C4-2B (cell line): ENCODE data around the gene RPS6KB1.

Experiments
- H3K27ac ChIP-seq: fragments of 450-650 bp; 2 replicates; pipeline ENCODE4 v1.5.1; 2017
- CTCF ChIP-seq: fragments of 450-650 bp; conservative IDR thresholded peaks from 2 replicates; pipeline ENCODE4 v1.5.1; 2017; ENCODE audit warnings: mild to moderate bottlenecking
- ZFX ChIP-seq: fragments of 450-650 bp; IDR thresholded peaks from 2 replicates; pipeline ENCODE4 v1.6.1; 2017

The RPS6KB1 gene

GRCh38 chr17:59892924-59893675, at the start of gene RPS6KB1, which contains the start of gene TUBD1:
Gene RPS6KB1 (plus strand): TSS chr17:59893121. CDS start chr17:59893185, 64 bp downstream.
Gene TUBD1 (minus strand): TSS chr17:59892943. CDS start chr17:59891002, 1,941 bp downstream.
- peak within 1 kb of the TSS; percentile 92 for H3K27ac ChIP-seq

GRCh38 chr17:59844884-59845594, 47.9 kb upstream of the RPS6KB1 start:
- peak overlapping the region; percentile 90 for H3K27ac ChIP-seq
- TF ChIP-seq ZFX (no peak), CTCF (no peak)

More at GRCh38 chr17:59892924-59893675, at the start of gene RPS6KB1, which contains the start of gene TUBD1:
- TF ChIP-seq CTCF: no peak
- peak; percentile 96 for TF ChIP-seq ZFX

- no peak for TF ChIP-seq ZFX
- TF ChIP-seq CTCF: no peak
- peak overlapping the region; percentile 90; the same call in 1 of the 2 replicates for H3K27ac ChIP-seq
These were observed 47.1 kb upstream of the RPS6KB1 start for GRCh38 chr17:59845595-59846393.

GRCh38 chr17:59846394-59847165, 46.3 kb upstream of the RPS6KB1 start:
- TF ChIP-seq CTCF (no peak), ZFX (no peak)
- H3K27ac ChIP-seq: peak overlapping the region; percentile 90

- TF ChIP-seq ZFX: no peak
- no peak for TF ChIP-seq CTCF
- peak overlapping the region; percentile 90 for H3K27ac ChIP-seq
These were observed 44.6 kb upstream of the RPS6KB1 start for GRCh38 chr17:59848385-59848668.

- H3K27ac ChIP-seq: peak overlapping the region; percentile 90
- no peak for TF ChIP-seq CTCF
- no peak for TF ChIP-seq ZFX
These were observed 44.1 kb upstream of the RPS6KB1 start for GRCh38 chr17:59848778-59849177.

- H3K27ac ChIP-seq: peak overlapping the region; percentile 90
These were observed 42.6 kb upstream of the RPS6KB1 start for GRCh38 chr17:59850311-59850710.
